B cell (primary cell): ENCODE measurements around the gene HES7. TPM values are rescaled to one million over a fixed set of nuclear protein-coding genes. Genes with fewer than 3 reads are reported as not detected.

Experiments used
- ATAC-seq: fragments of 200-7000 bp; cut with Tn5 transposase; one replicate; pipeline ENCODE4 v1.10.0; 2021; ENCODE audit warnings: low read depth, mild to moderate bottlenecking, moderate number of reproducible peaks, moderate library complexity
- CTCF ChIA-PET: fragments of 350-600 bp; sonication (Branson Sonifier 250); formaldehyde crosslinking; loops from one replicate; lab custom pipeline; 2021; ENCODE audit warnings: antibody characterized with exemption, inconsistent platforms; lab: Charles Lee
- POLR2A ChIA-PET: fragments of 350-600 bp; sonication (Branson Sonifier 250); formaldehyde crosslinking; loops from one replicate; lab custom pipeline; 2021; ENCODE audit warnings: antibody characterized with exemption; lab: Charles Lee
- DNase-seq: peaks from one replicate; pipeline ENCODE4 v3.0.0; 2013
- H2AFZ ChIP-seq: 2 replicates; pipeline ENCODE4 v1.6.1; 2012; ENCODE audit warnings: mild to moderate bottlenecking, low read depth, low read length; ENCODE audit not compliant: insufficient read depth, poor library complexity, severe bottlenecking
- H3K27ac ChIP-seq, 2 donors: 1 replicate in 1 of 2; 2 replicates in 1 of 2; pipeline ENCODE4 v1.5.1; 2012 to 2013; ENCODE audit warnings: low read length in 2 of 2, mild to moderate bottlenecking in 2 of 2, moderate library complexity in 1 of 2
- H3K27me3 ChIP-seq, 4 experiments: fragments of 200-600 bp in 1 of 4; sonication (generic) in 1 of 4; replicated peaks in 1 of 4; 1 replicate in 2 of 4; 2 replicates in 2 of 4; pipeline versions ENCODE4 v1.6.1 to v1.7.0; 2013 to 2016; ENCODE audit warnings: low read length in 3 of 4, mild to moderate bottlenecking in 2 of 4, mixed read lengths in 1 of 4, moderate library complexity in 1 of 4; ENCODE audit not compliant: insufficient read depth in 4 of 4, control insufficient read depth in 3 of 4; ENCODE audit errors: control extremely low read depth in 1 of 4
- H3K36me3 ChIP-seq, 2 experiments: replicated peaks in 1 of 2; 1 replicate in 1 of 2; 2 replicates in 1 of 2; pipeline versions ENCODE4 v1.6.1 to v1.7.1; 2013; ENCODE audit warnings: low read length in 1 of 2; ENCODE audit not compliant: insufficient read depth in 2 of 2, control insufficient read depth in 1 of 2; ENCODE audit errors: control extremely low read depth in 1 of 2, extremely low read depth in 1 of 2
- H3K4me1 ChIP-seq, 2 donors: fragments of 200-600 bp in 1 of 2; sonication (generic) in 1 of 2; 1 replicate in 1 of 2; 2 replicates in 1 of 2; pipeline versions ENCODE4 v1.5.1 to v1.6.1; 2013 to 2017; ENCODE audit warnings: low read length in 2 of 2; ENCODE audit not compliant: control insufficient read depth in 2 of 2, insufficient read depth in 2 of 2
- H3K4me2 ChIP-seq: replicated peaks from 2 replicates; pipeline ENCODE3; 2012; ENCODE audit warnings: mild to moderate bottlenecking, low read depth, low read length; ENCODE audit not compliant: poor library complexity, severe bottlenecking
- H3K4me3 ChIP-seq, 5 experiments: fragments of 200-600 bp in 1 of 5; sonication (generic) in 1 of 5; 1 replicate in 3 of 5; 2 replicates in 2 of 5; pipeline versions ENCODE4 v1.5.1 to v1.7.0; 2011 to 2016; ENCODE audit warnings: low read length in 4 of 5, mild to moderate bottlenecking in 4 of 5, low read depth in 2 of 5, control low read depth in 1 of 5, moderate library complexity in 1 of 5; ENCODE audit not compliant: insufficient read depth in 1 of 5; ENCODE audit errors: control extremely low read depth in 1 of 5, extremely low read depth in 1 of 5
- H3K79me2 ChIP-seq: fragments of 200-600 bp; sonication (generic); one replicate; pipeline ENCODE4 v1.6.0; 2016; ENCODE audit warnings: low read length; ENCODE audit not compliant: control insufficient read depth, insufficient read depth
- H3K9ac ChIP-seq: fragments of 200-600 bp; sonication (generic); 2 replicates; pipeline ENCODE4 v1.6.1; 2017; ENCODE audit warnings: mild to moderate bottlenecking, low read length, moderate library complexity
- H3K9me3 ChIP-seq, 3 donors: one replicate each; pipeline versions ENCODE4 v1.6.1 to v1.7.1; 2013; ENCODE audit warnings: low read length in 2 of 3; ENCODE audit not compliant: control insufficient read depth in 2 of 3, insufficient read depth in 1 of 3; ENCODE audit errors: control extremely low read depth in 1 of 3
- H4K20me1 ChIP-seq: 2 replicates; pipeline ENCODE4 v1.6.0; 2012; ENCODE audit warnings: mild to moderate bottlenecking, low read length; ENCODE audit not compliant: insufficient read depth, control insufficient read depth, poor library complexity, severe bottlenecking
- H3K27ac Mint-ChIP-seq: one replicate; pipeline ENCODE4 v1.8.0; 2021; ENCODE audit warnings: mixed read lengths
- H3K27me3 Mint-ChIP-seq: one replicate; pipeline ENCODE4 v1.8.0; 2021; ENCODE audit warnings: mixed read lengths
- H3K4me1 Mint-ChIP-seq: one replicate; pipeline ENCODE4 v1.8.0; 2021; ENCODE audit warnings: mixed read lengths
- H3K4me3 Mint-ChIP-seq: one replicate; pipeline ENCODE4 v1.8.0; 2021; ENCODE audit warnings: mixed read lengths
- H3K9me3 Mint-ChIP-seq: one replicate; pipeline ENCODE4 v1.8.0; 2022; ENCODE audit warnings: mixed read lengths; ENCODE audit not compliant: insufficient read depth
- EZH2 ChIP-seq: IDR thresholded peaks from 2 replicates; pipeline ENCODE4 v1.6.1; 2012; ENCODE audit warnings: borderline replicate concordance, low read depth, mild to moderate bottlenecking, moderate library complexity, low read length; ENCODE audit not compliant: insufficient read depth, poor library complexity, severe bottlenecking
- WGBS: methylation state at CpG from one replicate; pipeline ENCODE4 v1.1.5; 2013; ENCODE audit warnings: missing lambda C conversion rate; ENCODE audit not compliant: insufficient coverage; 5-methylcytosine and 5-hydroxymethylcytosine counted together
- intact Hi-C: fragments of 100-400 bp; cut with micrococcal nuclease; formaldehyde crosslinking; loops from one replicate; pipeline ENCODE4 v1.10.0; 2022
- polyA plus RNA-seq: library from polyadenylated mRNA; depleted of rRNA; stranded (reverse); fragments of >200 nt; gene quantifications from 2 replicates; pipeline ENCODE4 v1.2.3, GENCODE V29; 2012
- total RNA-seq, 2 donors: library from RNA; stranded (reverse); fragments of 120-200 nt in 1 of 2; gene quantifications; 1 replicate in 1 of 2; 2 replicates in 1 of 2; pipeline versions ENCODE4 v1.2.3 to v1.2.4, GENCODE V29; 2013 to 2022
- TF ChIP-seq, protein P1 (sequence below): fragments of 200-600 bp; IDR thresholded peaks from one replicate; pipeline ENCODE4 v1.8.0; 2022; ENCODE audit warnings: antibody characterized with exemption, mild to moderate bottlenecking

HES7 gene
- total and polyA plus RNA-seq, 2 donors (not counting 1 experiment from before 2014, with no cell fraction given): 0.34 TPM; not detected in 1

DNA sequence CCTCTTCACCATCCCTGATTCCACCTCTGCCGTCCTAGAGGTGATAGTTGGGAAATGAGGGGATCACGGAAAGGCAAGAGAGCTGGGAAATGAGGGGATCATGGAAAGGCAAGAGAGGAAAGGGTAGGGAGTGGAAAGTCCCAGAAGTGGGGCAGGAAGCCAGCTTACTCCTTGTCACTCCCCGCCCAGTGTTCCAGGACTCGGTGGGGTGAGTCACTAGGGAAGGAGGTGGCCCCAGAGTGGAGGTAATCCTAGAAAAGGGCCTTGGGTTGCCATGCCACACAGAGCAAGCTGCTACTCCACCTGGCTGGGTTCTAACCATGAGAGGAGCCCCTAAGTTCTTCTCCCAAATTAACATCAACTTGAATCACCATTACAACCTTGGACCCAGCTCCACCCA is 20.4 kb downstream of the HES7 start:
- 92% methylated on average over 3 of the region's 4 CpGs for WGBS
- no peak overlapping the region for H3K4me3 Mint-ChIP-seq
- CTCF ChIA-PET: interaction anchor here (1.6 to 20.5 kb wide), 3 partner anchors 11 to 43 kb away, joined by 4 to 360 read pairs (median 19); no protein-coding TSS in a partner anchor

DNA sequence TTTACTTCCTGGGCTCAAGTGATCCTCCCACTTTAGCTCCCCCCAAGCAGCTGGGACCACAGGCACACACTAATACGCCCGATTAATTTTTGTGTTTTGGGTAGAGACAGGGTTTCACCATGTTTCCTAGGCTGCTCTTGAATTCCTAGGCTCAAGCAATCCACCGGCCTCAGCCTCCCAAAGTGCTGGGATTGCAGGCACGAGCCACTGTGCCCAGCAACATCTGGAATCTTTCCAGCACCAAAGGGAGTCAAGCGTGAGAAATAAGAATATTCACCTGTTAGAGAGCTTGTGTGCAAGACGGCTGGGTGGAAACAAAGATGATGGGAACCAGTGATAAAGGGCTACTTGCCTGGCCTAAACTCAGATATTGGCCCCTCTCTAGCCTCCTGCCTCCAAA is 22.2 kb downstream of the HES7 start:
- intact Hi-C loops: no loop called here
- Histone ChIP-seq H3K9ac (no peak overlapping the region), H3K4me1 (no peaks in the 10 kb centered on the region), H3K4me3 (no peak overlapping the region), H3K4me2 (no peak overlapping the region), H3K9me3 (no peaks in the 10 kb centered on the region), H3K27me3 (no peaks in the 10 kb centered on the region), H3K27ac (no peak overlapping the region), H3K36me3 (no peaks in the 10 kb centered on the region), H2AFZ (no peak overlapping the region), H4K20me1 (no peaks in the 10 kb centered on the region), H3K79me2 (no peaks in the 10 kb centered on the region)
- H3K4me3 Mint-ChIP-seq: no peak overlapping the region
- DNase-seq: no peak
- H3K9me3 Mint-ChIP-seq: no peaks in the 10 kb centered on the region
- no peak overlapping the region for H3K27ac Mint-ChIP-seq
- H3K27me3 Mint-ChIP-seq: peaks cover 2% of the 10 kb centered on the region
- 84% methylated on average over 5 of the region's 6 CpGs for WGBS
- H3K4me1 Mint-ChIP-seq: no peaks in the 10 kb centered on the region
- POLR2A ChIA-PET: no interaction called here
- ATAC-seq: no peak
- CTCF ChIA-PET: interaction anchor here (0.7 to 20.5 kb wide), 6 partner anchors 9 to 190 kb away, joined by 3 to 360 read pairs (median 6); no protein-coding TSS in a partner anchor
- TF ChIP-seq EZH2: no peak
- TF ChIP-seq, protein P1, sequence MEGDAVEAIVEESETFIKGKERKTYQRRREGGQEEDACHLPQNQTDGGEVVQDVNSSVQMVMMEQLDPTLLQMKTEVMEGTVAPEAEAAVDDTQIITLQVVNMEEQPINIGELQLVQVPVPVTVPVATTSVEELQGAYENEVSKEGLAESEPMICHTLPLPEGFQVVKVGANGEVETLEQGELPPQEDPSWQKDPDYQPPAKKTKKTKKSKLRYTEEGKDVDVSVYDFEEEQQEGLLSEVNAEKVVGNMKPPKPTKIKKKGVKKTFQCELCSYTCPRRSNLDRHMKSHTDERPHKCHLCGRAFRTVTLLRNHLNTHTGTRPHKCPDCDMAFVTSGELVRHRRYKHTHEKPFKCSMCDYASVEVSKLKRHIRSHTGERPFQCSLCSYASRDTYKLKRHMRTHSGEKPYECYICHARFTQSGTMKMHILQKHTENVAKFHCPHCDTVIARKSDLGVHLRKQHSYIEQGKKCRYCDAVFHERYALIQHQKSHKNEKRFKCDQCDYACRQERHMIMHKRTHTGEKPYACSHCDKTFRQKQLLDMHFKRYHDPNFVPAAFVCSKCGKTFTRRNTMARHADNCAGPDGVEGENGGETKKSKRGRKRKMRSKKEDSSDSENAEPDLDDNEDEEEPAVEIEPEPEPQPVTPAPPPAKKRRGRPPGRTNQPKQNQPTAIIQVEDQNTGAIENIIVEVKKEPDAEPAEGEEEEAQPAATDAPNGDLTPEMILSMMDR: no peak

More for the DNA sequence above, 20.4 kb downstream of the HES7 start:
- H3K36me3 ChIP-seq: no peaks in the 10 kb centered on the region
- no peaks in the 10 kb centered on the region for H3K9me3 ChIP-seq
- no peak overlapping the region for H3K4me3 ChIP-seq
- no peak for DNase-seq
- no peak overlapping the region for H2AFZ ChIP-seq
- intact Hi-C loops: no loop called here
- Mint-ChIP-seq H3K9me3 (no peaks in the 10 kb centered on the region), H3K4me1 (no peaks in the 10 kb centered on the region), H3K27ac (no peak overlapping the region), H3K27me3 (peaks cover 5% of the 10 kb centered on the region)
- TF ChIP-seq, protein P1: no peak
- TF ChIP-seq EZH2: no peak
- no peaks in the 10 kb centered on the region for H4K20me1 ChIP-seq
- no peaks in the 10 kb centered on the region for H3K79me2 ChIP-seq
- no peak overlapping the region for H3K27ac ChIP-seq
- no peak for ATAC-seq
- H3K4me2 ChIP-seq: no peak overlapping the region
- no peak overlapping the region for H3K9ac ChIP-seq
- H3K27me3 ChIP-seq: peaks cover 0 to 4% (median 0%) of the 10 kb centered on the region in 4 experiments
- POLR2A ChIA-PET: no interaction called here
- H3K4me1 ChIP-seq: no peaks in the 10 kb centered on the region
